GM10847 (cell line): Measurements from ENCODE around the gene PACSIN3.

ENCODE experiments used
- POLR2A ChIP-seq: IDR thresholded peaks from 2 replicates; pipeline ENCODE4 v1.6.1; 2011; ENCODE audit not compliant: insufficient read length; ENCODE audit errors: extremely low read depth

Gene PACSIN3

DNA sequence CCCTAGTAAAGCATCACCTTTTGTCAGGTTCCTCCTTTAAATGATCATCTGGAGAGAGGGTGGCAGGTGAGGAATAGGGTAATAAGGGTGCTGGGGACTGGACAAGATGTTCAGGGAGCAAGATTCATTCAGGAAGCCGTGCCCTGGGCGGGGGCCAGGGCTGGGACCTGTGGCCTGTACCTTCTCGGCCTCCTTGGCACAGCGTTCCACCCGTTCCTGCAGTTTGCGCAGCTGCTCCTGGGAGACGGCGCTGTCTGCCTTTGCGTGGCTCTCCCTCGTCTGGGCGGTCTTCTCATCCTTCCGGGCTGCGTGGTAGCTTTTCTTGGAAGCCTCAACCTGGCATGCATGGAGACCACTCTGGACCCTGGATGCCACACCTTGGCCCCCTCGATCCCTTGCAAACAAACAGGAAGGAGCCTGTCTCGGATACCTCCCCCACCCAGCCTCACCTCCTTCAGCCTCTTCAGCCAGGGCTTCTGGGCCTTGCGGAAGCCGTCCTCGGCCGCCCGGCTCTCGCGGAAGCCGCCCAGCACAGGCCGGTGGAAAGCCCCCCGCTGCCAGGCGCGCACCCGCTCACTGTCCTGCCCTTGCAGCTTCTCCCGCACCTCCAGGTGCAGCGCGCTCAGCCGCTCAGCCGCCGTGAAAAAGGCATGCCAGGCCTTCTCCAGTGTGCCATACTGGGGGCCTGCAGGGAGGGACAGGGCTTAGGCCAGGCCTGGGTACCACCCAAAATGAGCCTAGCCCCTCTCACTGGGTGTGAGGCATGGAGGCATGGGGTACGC lies 6.0 kb downstream of the PACSIN3 start:
- no peak for TF ChIP-seq POLR2A

DNA sequence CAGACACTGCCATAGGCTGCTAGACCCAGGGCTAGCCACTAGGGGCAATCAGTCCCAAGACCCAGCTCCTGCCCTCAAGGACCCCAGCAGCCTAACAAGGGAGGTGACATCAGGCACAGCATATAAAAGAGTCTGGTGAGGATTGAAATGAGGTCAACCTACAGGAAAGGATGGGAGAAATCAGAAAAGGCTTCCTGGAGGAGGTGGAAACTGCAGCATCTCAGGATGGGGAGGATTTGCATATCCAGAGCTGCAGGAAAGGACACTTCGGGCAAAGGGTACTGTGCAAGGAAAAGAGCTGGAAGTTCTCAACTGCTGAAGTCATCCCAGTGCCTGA lies 6.6 kb downstream of the PACSIN3 start:
- TF ChIP-seq POLR2A = no peak

DNA sequence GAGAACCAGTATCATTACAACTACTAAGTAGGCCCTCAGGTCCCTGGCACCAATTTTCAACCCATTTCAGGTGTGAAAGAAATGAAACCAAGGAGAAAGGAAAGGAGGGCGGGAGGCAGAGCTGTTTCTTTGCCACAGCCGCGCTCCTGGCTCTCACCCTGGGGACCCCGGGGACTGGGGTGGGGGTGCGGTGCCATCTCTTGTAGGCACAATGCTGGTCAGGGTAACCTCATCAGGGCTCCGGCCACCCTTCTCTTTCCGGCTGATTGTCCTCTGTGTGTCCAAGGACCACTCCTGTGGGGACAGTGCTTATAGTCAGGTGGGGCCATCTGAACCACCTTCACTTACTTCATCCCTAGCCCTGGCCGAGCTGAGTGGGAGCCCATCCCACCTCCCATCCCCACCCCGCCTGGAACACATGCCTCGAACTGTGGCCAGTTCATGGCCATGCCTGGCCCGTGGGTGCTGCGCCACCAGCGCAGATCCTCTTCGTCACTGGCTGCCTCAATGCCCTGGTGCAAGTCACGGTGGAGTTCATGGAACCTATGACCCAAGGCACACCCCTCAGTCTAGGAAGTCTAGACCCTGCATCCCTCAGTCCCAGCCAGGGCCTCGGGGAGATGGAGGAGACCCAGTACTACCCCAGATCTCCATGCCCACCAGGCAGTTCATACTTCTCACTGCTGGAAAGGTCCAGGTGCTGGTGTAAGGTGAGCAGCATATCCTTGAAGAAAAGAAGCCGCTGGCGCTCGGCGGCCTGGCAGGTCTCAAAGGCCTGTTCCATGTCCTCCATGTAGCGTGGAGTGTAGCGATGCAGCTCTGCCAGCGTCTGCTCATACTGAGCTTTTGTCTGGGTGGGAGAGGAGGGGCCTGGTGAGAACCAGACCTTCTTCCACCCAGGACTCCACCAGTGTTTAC lies 7.2 kb downstream of the PACSIN3 start:
- TF ChIP-seq POLR2A = no peak

DNA sequence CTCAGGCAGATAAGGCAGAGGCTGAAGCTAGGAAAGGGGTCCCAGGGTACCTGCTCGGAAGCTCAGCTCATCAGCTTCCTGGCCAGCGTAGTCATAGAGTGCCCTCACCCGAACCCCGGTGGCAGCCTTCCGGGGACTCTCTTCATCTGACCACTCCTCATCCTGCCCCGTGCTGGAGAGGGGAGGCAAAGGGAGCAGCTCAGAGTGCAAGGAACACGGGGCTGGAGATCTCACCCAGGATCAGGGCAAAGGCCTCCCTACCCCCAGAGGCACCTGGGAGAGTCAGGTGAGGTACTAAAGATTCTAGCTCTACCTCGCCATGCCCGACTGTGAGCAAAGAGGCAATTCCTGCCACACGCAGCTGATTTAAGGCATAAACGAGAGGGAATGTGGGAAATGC lies 7.9 kb downstream of the PACSIN3 start:
- TF ChIP-seq POLR2A = no peak

DNA sequence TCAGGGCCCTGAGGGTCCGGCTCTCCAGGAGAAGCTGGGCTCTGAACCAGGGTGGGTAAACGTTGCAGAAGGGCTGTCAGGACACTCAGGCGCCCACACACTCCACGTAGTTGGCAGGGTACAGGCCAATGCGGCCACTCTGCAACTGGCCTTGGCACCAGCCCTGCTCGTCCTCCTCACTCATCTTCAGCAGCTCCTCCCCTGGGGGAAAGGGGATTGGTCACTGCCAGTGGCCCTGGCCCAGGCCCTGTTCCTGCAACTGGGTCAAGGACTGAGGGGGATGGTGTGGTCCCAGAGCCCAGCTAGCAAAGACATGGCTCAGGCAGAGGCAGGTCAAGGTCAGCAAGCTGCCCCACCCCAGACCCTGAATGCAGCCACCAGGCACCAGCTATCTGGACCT lies 8.4 kb downstream of the PACSIN3 start:
- no peak for TF ChIP-seq POLR2A

DNA sequence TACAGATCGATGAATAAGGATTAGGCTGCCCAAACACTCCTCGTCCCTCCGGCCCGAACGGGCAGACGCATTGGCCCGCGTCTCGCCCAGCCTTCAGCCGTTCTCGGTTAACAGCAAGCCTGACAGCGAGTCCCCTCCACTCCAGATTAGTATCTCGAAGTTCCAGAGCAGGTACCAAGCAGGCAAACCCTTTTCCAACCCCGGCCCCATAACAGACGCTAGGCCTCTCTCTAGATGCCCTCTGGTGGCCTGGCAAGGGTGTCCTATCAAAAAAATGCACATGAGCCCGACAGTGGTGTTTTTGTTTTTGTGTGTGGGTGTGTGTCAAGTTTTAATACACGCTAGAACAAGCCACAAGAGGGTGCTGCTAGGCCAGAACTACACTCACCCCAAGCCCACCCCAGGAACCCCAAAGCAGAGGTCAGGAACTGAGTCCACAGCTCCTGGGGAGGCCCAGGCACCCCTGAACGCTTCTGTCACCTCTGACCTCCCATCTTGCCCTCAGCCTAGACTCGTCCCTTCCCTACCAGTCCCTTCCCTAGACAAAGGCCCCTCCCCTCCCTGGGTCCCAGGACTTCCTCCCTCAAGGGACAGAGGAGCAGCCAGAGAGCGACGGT lies 8.9 kb downstream of the PACSIN3 start:
- no peak for TF ChIP-seq POLR2A

DNA sequence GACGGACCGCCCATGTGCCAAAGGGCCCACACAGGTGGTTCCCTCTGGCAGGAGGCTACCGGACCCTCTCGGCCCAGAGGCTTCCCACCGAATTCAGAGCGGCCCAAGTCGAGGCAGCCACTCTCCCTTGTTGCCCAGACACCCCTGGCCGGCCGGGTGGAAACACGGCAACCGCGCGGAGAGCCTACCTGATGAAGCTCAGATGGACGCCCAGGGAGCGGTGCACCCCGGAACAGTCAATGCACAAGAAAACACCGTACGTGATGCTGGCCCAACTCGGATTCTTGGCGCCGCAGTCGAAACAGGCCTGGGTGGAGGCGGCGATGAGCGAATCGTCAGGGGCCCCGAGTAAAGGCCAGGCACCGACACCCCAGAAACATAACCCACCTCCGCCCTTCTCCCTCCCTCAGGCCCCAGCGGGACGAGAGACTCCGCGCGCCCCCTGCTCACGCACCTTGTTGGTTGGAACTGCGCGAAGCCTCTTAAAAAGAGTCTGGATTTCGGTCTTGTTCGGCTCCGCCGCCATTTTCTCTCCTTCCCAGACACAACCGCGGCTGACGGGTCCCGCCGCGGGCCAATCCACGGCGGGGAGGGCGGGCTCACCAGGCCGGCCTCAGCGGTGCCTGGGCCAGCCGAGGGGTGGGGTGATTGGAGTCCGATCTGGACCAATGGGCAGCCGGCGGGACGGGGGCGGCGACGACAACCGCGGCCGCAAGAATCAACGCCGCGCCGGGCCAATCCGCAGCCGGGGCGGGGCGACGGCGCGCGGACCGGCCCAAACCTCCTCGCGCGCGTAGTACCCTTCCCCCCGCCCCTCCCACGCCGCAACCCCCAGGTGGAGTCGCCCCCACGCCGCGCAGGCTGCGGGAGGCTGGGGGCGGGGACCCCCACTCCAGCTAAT lies 9.7 kb downstream of the PACSIN3 start, which contains the start of gene ARFGAP2:
Gene ARFGAP2 (minus strand): TSS at position 552 of the 901 bp plus-strand sequence. CDS start 26 bp downstream, at position 526.
- peak; percentile 45 for TF ChIP-seq POLR2A

DNA sequence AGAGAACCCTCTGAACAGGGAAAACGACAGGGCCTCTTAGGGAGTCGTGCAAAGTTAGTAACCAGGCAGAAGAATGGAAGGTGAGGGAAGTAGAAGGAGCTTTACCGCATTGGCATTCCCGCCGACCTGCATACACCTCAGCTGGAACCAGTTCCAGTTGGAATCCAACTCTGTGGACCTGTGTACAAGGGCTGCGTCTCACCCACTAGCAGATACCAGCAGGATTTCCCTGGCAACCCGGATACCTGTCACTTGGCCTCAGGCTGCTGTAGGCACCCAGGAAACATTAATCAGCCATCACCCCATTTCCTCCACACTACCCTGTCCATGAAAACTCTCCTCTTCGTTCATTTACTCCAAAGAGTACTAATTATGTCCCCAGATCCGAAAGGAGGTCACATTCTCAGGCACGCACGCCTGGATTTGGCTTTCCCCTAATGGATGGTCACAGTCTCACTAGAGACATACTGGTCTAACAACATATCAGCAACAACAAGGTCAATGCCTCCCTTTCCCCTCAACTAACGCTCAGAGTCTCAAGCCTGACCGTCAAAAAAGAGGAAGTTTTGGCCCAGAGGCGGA lies 10.4 kb downstream of the PACSIN3 start:
- TF ChIP-seq POLR2A = no peak

DNA sequence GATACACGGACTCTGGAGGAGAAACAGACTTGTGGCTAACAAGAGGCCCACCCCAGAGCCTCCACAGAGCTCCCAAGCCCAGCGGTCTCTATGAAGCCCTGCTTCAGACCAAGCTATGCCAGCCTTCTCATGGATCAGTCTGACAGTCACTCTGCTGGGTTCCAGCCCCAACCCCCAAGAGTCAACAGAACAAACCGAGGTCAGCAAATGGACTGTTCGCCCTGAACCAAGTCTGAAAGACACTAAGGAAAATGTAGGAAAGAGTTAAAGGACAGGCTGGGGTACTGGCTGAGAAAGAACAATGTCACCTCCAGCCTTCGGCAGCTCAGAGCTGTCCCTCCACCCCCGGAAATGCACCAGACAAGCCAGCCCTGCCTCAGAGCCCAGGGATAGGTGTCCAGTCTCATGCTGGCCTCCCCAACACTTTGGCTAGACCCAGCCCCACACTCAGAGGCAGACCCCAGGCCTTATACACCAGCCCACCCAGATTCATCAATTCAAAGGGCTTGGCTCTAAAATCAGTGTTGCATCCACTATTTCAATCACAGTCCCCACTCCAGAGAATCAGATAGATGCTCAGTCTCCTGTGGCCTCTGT lies 13.4 kb downstream of the PACSIN3 start:
- no peak for TF ChIP-seq POLR2A

DNA sequence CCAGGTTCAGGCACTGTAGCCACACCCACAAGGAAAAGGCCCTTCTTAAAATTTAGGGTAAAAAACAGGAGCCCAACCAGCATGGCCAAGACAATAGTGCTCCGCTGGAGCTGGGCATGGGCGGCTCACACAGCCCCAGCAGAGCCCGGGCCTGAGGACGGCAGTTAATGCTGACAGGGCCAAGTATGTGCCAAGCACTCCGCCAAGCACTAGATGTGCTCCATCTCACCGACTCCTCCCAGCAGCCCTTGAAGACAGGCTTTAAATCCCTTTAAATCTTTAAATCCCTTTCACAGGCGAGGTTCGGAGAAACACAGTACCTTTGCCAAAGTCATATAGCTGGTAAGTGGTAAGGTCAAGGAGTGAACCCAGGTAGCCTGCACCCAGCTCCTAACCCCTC lies 14.4 kb downstream of the PACSIN3 start:
- no peak for TF ChIP-seq POLR2A

DNA sequence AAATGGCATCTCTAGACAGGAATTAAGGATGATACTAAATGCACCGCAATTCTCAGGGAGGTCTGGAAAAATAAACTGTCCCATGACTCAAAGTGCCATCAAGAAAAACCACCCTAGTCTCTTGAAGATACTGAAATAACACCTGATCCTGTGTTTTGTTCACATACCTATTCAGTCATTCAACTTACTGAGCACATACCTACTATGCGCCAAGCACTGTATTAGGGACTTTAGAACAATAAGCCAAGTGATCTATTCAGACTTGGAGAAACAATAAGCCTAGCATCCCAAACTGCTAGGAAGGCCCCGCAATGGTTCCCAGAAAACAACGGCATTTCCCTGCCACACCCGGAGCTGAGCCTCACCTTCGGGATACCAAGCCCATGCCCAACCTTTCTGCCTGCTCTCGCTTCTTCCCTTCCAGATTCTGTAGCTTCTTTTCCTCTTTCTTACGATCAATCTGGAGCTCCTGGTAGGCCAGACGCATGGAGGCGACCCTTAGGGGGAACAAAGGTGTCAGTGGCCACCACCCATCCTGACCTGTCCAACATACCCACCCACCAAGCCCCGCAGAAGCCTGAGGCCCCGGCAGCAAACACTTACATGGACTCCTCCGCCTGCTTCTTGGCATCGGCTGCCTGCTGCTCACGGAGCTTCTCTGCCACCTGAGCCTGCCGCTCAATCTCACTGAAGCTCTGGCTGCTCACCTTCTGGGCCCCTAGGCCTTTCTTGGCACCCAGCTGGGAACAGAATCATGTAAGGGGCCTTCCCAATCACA lies 15.0 kb downstream of the PACSIN3 start:
- TF ChIP-seq POLR2A = no peak

DNA sequence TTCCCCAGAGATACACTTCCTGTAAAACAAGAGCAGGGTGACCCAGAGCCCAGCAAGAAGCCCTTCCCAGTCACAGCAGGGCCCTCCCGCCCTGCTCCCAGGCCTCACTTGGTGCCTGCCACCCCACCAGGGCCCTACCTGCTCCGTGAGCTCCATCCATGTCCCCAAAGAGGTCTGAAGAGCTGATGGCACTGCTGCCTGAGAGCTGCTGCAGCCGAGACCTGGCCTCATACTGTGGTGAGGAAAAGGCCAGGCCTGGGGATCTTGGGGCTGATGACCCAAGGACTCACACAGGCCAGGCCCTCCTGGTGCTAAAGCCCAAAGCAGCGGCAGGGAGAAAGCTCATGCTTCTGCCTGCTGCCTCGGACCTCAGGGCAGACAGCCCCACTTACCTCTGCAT lies 19.9 kb downstream of the PACSIN3 start:
- TF ChIP-seq POLR2A = no peak

DNA sequence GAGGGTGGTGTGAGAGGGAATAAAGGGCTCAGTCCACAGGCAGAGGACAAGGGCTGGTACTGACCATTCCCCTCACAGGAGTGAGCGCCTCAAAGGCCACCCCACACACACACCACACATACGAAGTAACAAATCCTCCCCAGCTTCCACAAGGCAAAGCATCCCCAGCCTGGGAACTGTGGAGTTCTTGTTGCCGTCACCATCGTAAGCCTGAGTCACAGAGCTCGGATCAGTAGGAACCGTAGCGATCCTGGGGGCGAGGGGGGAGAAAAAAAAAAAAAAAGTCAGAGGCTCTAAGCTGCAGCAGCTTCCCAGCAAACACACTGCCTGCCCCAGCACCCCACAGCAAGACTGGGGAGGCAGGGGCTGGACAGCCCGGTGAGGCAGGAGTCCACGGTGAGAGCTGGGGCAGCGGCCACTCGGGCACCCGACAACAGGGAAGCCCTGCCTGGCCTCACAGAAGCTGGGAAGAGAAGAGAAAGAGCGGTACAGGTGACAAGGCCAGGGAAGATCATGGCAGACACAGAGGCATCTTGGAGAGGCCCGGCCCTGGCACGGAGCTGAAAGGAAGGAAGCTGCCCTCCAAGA lies 20.9 kb downstream of the PACSIN3 start:
- TF ChIP-seq POLR2A = no peak

DNA sequence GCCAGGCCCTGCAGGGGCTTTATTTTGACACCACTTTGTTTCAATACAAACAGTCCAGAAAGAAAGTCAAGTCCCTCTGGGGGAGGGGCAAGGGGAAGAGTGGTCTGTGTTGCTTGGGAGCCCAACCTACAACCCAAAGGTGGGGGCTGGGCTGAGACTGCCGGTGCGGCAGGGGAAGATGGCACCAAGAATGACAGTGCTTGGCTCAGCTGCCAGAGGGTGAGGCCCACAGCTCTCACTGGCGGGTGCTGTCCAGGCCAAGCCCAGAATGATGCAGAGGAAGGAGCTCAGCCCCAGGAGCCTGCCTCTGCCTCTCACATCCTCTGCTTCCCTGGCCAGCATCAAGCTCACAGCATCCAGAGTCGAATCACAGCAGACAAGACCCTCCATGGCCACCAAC lies 21.9 kb downstream of the PACSIN3 start:
- TF ChIP-seq POLR2A = no peak
